ENCODE measurements around the gene C15orf62. TPM values are rescaled to one million over a fixed set of nuclear protein-coding genes. Genes with fewer than 3 reads are reported as not detected.
A peak's percentile ranks its signal among the peaks of the same experiment; 100 is the strongest.

C15orf62 gene
- total and polyA plus RNA-seq, 8 donors = 0.06 to 0.46 (median 0.16) TPM; not detected in 1

DNA sequence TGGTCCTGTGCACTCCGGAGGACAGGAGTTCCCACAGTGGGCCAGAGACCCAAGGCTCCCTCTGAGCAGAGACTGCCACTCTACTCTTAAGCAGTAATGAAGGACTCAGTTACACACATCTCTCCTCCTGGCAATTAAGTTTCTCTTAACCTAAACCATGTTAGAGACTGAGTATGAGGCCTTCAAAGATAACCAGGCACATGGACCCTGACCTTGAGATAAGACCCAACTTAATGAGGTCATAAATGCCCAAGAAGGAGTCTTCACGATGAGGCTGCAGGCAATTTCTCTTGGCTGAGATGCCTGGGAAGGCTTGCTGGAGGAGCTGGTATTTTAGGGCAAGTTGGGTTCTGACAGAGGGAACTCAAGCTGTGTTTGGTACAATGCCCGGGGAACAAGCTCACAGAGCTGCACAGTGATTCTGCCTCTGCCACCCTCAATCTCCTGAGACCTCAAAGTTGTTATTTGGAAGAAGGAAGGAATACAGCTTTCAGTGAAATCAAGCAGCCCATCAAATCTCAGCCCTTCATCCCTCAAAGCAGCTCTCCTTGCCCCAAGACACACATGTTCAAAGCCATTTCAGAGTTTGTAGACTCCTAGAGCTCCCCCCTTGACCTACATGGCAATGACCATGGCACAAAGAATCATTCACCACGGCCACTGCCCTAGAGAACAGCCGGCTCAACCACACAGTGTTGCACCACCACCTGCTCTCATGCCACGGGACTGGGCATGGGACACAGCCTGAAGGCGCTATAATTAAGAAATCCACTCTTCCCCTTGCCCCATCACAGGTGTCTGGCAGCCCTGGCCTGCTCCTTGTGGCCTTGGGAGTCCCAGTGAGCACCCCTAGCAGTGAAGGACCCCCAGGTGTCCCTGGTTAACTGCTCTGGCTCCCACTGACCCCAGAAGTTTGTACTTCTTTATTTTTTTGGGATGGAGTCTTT lies 21.8 kb upstream of the C15orf62 start:
- DNase-seq (no peak), FAIRE-seq (no peak), ATAC-seq (peak in 1 of 4 donors; percentile 21)
- WGBS, 2 donors = 65 to 74% methylated on average over 7 of the region's 7 CpGs
- H3K4me3 ChIP-seq = no peak overlapping the region
- TF ChIP-seq, protein P1, sequence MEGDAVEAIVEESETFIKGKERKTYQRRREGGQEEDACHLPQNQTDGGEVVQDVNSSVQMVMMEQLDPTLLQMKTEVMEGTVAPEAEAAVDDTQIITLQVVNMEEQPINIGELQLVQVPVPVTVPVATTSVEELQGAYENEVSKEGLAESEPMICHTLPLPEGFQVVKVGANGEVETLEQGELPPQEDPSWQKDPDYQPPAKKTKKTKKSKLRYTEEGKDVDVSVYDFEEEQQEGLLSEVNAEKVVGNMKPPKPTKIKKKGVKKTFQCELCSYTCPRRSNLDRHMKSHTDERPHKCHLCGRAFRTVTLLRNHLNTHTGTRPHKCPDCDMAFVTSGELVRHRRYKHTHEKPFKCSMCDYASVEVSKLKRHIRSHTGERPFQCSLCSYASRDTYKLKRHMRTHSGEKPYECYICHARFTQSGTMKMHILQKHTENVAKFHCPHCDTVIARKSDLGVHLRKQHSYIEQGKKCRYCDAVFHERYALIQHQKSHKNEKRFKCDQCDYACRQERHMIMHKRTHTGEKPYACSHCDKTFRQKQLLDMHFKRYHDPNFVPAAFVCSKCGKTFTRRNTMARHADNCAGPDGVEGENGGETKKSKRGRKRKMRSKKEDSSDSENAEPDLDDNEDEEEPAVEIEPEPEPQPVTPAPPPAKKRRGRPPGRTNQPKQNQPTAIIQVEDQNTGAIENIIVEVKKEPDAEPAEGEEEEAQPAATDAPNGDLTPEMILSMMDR (IDR thresholded peaks at IDR 0.05) = no peak
- no peak overlapping the region for H3K27ac ChIP-seq
- no peaks in the 10 kb centered on the region for H3K9me3 ChIP-seq
- H3K4me1 ChIP-seq = no peaks in the 10 kb centered on the region
- H3K36me3 ChIP-seq = peaks cover 0 to 29% (median 11%) of the 10 kb centered on the region in 3 donors
- intact Hi-C loops (cut with DNase I) = no loop called here
- no peaks in the 10 kb centered on the region for H3K27me3 ChIP-seq

DNA sequence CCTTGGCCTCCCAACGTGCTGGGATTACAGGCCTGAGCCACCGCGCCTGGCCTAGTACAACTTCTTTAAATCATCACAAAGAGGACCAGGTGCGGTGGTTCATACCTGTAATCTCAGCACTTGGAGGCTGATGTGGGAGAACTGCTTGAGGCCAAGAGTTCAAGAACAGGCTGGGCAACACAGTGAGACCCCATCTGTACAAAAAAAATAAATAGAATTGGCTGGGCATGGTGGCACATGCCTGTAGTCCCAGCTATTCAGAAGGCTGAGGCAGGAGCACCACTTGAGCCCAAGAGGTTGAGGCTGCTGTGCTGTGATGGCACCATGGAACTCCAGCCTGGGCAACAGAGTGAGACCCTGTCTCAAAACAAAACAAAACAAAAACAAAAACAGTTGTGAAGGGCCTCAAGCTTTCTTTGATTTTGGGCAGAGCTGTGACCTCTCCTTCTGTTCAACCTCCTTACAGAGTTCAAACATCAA lies 20.6 kb upstream of the C15orf62 start:
- FAIRE-seq (no peak), DNase-seq (no peak), ATAC-seq (no peak)
- no peak overlapping the region for H3K4me3 ChIP-seq
- H3K27ac ChIP-seq = no peak overlapping the region
- H3K9me3 ChIP-seq = no peaks in the 10 kb centered on the region
- H3K36me3 ChIP-seq = peaks cover 0 to 17% (median 5%) of the 10 kb centered on the region in 3 donors
- no peaks in the 10 kb centered on the region for H3K27me3 ChIP-seq
- TF ChIP-seq, protein P1 (IDR thresholded peaks at IDR 0.05) = no peak
- 90 to 95% methylated on average over 4 of the region's 4 CpGs for WGBS, 2 donors
- intact Hi-C loops (cut with DNase I) = no loop called here
- peaks cover 0 to 5% (median 0%) of the 10 kb centered on the region in 3 donors for H3K4me1 ChIP-seq

DNA sequence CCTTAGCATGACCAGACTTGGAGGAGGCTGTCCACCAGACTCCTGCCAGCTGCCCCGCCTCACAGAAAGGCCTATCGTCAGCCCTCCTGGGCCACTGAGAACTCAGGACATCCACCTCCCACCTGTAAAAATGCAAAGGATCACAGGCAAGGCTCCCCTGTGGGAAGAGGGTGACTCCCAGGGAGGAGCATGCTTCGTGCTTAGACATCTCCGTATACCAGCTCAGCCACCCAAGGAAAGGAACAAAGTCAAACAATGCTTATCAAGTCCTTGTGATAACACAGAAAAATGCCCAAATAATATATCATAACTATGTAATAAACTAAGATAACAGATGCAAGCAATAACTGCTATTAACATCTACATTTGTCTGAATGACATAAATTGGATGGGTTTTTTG lies 18.9 kb upstream of the C15orf62 start:
- TF ChIP-seq, protein P1 (IDR thresholded peaks at IDR 0.05) = no peak
- Histone ChIP-seq H3K4me1 (peaks cover 0 to 6% (median 3%) of the 10 kb centered on the region in 3 donors), H3K9me3 (no peaks in the 10 kb centered on the region), H3K27ac (no peak overlapping the region), H3K27me3 (no peaks in the 10 kb centered on the region), H3K36me3 (peaks cover 0 to 9% (median 5%) of the 10 kb centered on the region in 3 donors), H3K4me3 (no peak overlapping the region)
- peak in 1 of 6 donors; percentile 24 for DNase-seq
- no peak for FAIRE-seq
- ATAC-seq = no peak
- 65 to 70% methylated on average over 4 of the region's 4 CpGs for WGBS, 2 donors
- intact Hi-C loops (cut with DNase I) = no loop called here

DNA sequence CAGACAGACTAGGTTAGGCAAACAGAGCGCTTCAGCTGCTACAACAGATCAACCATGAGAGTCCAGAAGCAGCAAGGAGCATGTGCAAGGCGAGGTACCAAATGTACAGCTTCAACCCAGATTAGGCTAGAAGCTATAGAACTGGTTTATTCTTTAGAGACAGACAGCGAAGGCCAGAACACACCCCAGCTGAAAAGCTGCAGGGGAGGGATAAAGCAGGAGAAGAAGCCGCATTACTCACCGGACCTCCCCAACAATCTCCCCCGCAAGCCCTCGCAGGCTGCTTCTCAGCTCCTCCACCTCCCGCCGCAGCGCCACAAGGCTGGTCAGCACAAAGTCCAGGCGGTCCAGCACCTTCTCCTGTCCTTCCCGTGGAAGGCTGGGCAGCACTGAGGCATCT lies 18.0 kb upstream of the C15orf62 start:
- FAIRE-seq (no peak), DNase-seq (peak in 1 of 6 donors; percentile 40), ATAC-seq (no peak)
- no peak overlapping the region for H3K27ac ChIP-seq
- intact Hi-C loops (cut with DNase I) = no loop called here
- no peaks in the 10 kb centered on the region for H3K27me3 ChIP-seq
- no peaks in the 10 kb centered on the region for H3K9me3 ChIP-seq
- peaks cover 0 to 9% (median 5%) of the 10 kb centered on the region in 3 donors for H3K36me3 ChIP-seq
- 95% methylated on average over 12 of the region's 12 CpGs for WGBS, 2 donors
- no peak overlapping the region for H3K4me3 ChIP-seq
- TF ChIP-seq, protein P1 (IDR thresholded peaks at IDR 0.05) = no peak
- H3K4me1 ChIP-seq = peaks cover 0 to 6% (median 3%) of the 10 kb centered on the region in 3 donors
